ENCODE measurements around the gene DENND4B.
"Not testable (repeated sequence)": the region's sequence is repeated elsewhere in the genome, so short reads cannot be mapped to it uniquely, and the experiment has no call there.

DENND4B gene

GRCh38 chr1:153946622-153947241, at the start of gene DENND4B:
DENND4B (minus strand) TSS chr1:153946718; CDS start chr1:153944374, 2,344 bp downstream.
- peak; percentile 94 for DNase-seq (ENCODE audit: low spot score)

GRCh38 chr1:153995640-153996039, 49.1 kb upstream of the DENND4B start:
- no peak for DNase-seq (ENCODE audit: low spot score)

- DNase-seq (ENCODE audit: low spot score), result no peak
Measured at GRCh38 chr1:153995202-153995601, 48.7 kb upstream of the DENND4B start.

GRCh38 chr1:153991806-153992205, 45.3 kb upstream of the DENND4B start:
- no peak for DNase-seq (ENCODE audit: low spot score)

GRCh38 chr1:153991151-153991630, 44.7 kb upstream of the DENND4B start:
- DNase-seq (ENCODE audit: low spot score), result no peak

GRCh38 chr1:153990468-153991150, 44.1 kb upstream of the DENND4B start, which contains the start of gene RPS27:
RPS27 (plus strand) TSS chr1:153990762; CDS start chr1:153990797, 35 bp downstream.
- peak; percentile 100 for DNase-seq (ENCODE audit: low spot score)

- no peak for DNase-seq (ENCODE audit: low spot score)
Measured at GRCh38 chr1:153987621-153988020, 41.1 kb upstream of the DENND4B start.

GRCh38 chr1:153985941-153986761, 39.6 kb upstream of the DENND4B start, which contains the start of gene RAB13:
RAB13 (minus strand) TSS chr1:153986339; CDS start chr1:153986236, 103 bp downstream.
- DNase-seq (ENCODE audit: low spot score), result peak; percentile 95

- DNase-seq (ENCODE audit: low spot score), result no peak
Measured at GRCh38 chr1:153985341-153985912, 38.9 kb upstream of the DENND4B start.

- DNase-seq (ENCODE audit: low spot score), result no peak
Measured at GRCh38 chr1:153984123-153984894, 37.8 kb upstream of the DENND4B start.

- not testable (repeated sequence) for DNase-seq (ENCODE audit: low spot score)
Measured at GRCh38 chr1:153981735-153982134, 35.2 kb upstream of the DENND4B start.

GRCh38 chr1:153979091-153979490, 32.6 kb upstream of the DENND4B start:
- DNase-seq (ENCODE audit: low spot score), result not testable (repeated sequence)

- no peak for DNase-seq (ENCODE audit: low spot score)
Measured at GRCh38 chr1:153978274-153978909, 31.9 kb upstream of the DENND4B start.

- peak; percentile 87 for DNase-seq (ENCODE audit: low spot score)
Measured at GRCh38 chr1:153977250-153978240, 31.0 kb upstream of the DENND4B start, which contains the start of gene JTB. JTB (minus strand) TSS chr1:153977674; CDS start chr1:153977252, 422 bp downstream.

- DNase-seq (ENCODE audit: low spot score), result no peak
Measured at GRCh38 chr1:153976819-153977249, 30.3 kb upstream of the DENND4B start.

GRCh38 chr1:153973525-153973924, 27.0 kb upstream of the DENND4B start:
- no peak for DNase-seq (ENCODE audit: low spot score)

- no peak for DNase-seq (ENCODE audit: low spot score)
Measured at GRCh38 chr1:153973071-153973470, 26.6 kb upstream of the DENND4B start.

- no peak for DNase-seq (ENCODE audit: low spot score)
Measured at GRCh38 chr1:153970346-153970745, 23.8 kb upstream of the DENND4B start.

- no peak for DNase-seq (ENCODE audit: low spot score)
Measured at GRCh38 chr1:153968972-153969371, 22.5 kb upstream of the DENND4B start.

Data from COLO829 (cell line).